A673 (cell line): ENCODE results near the gene TGM5. TPM values are rescaled to one million over a fixed set of nuclear protein-coding genes. Genes with fewer than 3 reads are reported as not detected.
A peak's percentile ranks its signal among the peaks of the same experiment; 100 is the strongest.

Experiments used
- BruUV-seq: library from RNA; stranded (reverse); fragments of 400-500 nt; replicated peaks from 2 replicates; lab custom pipeline; 2021; lab: Mats Ljungman, UMichigan
- CTCF ChIA-PET: fragments of 300-600 bp; sonication (Branson Sonifier 250); formaldehyde crosslinking; loops from one replicate; lab custom pipeline; 2022; ENCODE audit warnings: antibody characterized with exemption; lab: Charles Lee
- POLR2A ChIA-PET: fragments of 300-600 bp; sonication (Branson Sonifier 250); formaldehyde crosslinking; loops from one replicate; lab custom pipeline; 2022; ENCODE audit warnings: antibody characterized with exemption; ENCODE audit not compliant: low non-redundant PET; lab: Charles Lee
- DNase-seq: peaks from one replicate; pipeline ENCODE4 v3.0.0-alpha.2; 2015; ENCODE audit warnings: low spot score
- H3K27ac ChIP-seq: fragments of 200-600 bp; sonication (generic); 2 replicates; pipeline ENCODE4 v1.5.1; 2016; ENCODE audit warnings: mixed run types, low read depth, mild to moderate bottlenecking, mixed read lengths, antibody characterized with exemption, low read length; ENCODE audit not compliant: poor library complexity, severe bottlenecking
- H3K27me3 ChIP-seq: fragments of 200-600 bp; sonication (generic); replicated peaks from 2 replicates; pipeline ENCODE4 v1.6.1; 2017; ENCODE audit warnings: mixed run types, low read depth, mild to moderate bottlenecking, mixed read lengths, antibody characterized with exemption, low read length; ENCODE audit not compliant: insufficient read depth, poor library complexity
- H3K36me3 ChIP-seq: fragments of 200-600 bp; sonication (generic); 2 replicates; pipeline ENCODE4 v1.6.1; 2016; ENCODE audit warnings: mixed run types, mild to moderate bottlenecking, mixed read lengths, antibody characterized with exemption, low read length; ENCODE audit not compliant: insufficient read depth, poor library complexity, severe bottlenecking
- H3K4me1 ChIP-seq: fragments of 200-600 bp; sonication (generic); 2 replicates; pipeline ENCODE4 v1.6.1; 2017; ENCODE audit warnings: mixed run types, mild to moderate bottlenecking, mixed read lengths, antibody characterized with exemption, low read length; ENCODE audit not compliant: insufficient read depth, poor library complexity, severe bottlenecking
- H3K4me3 ChIP-seq: fragments of 200-600 bp; sonication (generic); 2 replicates; pipeline ENCODE4 v1.5.1; 2016; ENCODE audit warnings: low read depth, mixed run types, mild to moderate bottlenecking, mixed read lengths, low read length; ENCODE audit not compliant: poor library complexity, severe bottlenecking
- H3K9me3 ChIP-seq: fragments of 200-600 bp; sonication (generic); 2 replicates; pipeline ENCODE4 v1.6.1; 2016; ENCODE audit warnings: mixed run types, low read depth, mild to moderate bottlenecking, mixed read lengths, antibody characterized with exemption, low read length; ENCODE audit not compliant: poor library complexity, severe bottlenecking
- EZH2 ChIP-seq: fragments of 200-600 bp; sonication (generic); IDR thresholded peaks from 2 replicates; pipeline ENCODE4 v1.6.1; 2017; ENCODE audit warnings: borderline replicate concordance, low read depth, mild to moderate bottlenecking, mixed read lengths, antibody characterized with exemption, low read length; ENCODE audit not compliant: poor library complexity, severe bottlenecking
- intact Hi-C: fragments of 100-400 bp; cut with micrococcal nuclease; formaldehyde crosslinking; loops from one replicate; pipeline ENCODE4 v1.10.0; 2022; ENCODE audit not compliant: unreplicated experiment
- total RNA-seq: library from RNA; stranded (reverse); gene quantifications from 2 replicates; pipeline ENCODE4 v1.2.3, GENCODE V29; 2021
- TF ChIP-seq, protein P1 (sequence below): fragments of 300-800, 200-600 bp; sonication (generic); conservative IDR thresholded peaks from 2 replicates; pipeline ENCODE4 v1.5.1; 2017; ENCODE audit warnings: low read depth, mild to moderate bottlenecking, antibody characterized with exemption, low read length, moderate library complexity, mixed read lengths

Gene TGM5
- total RNA-seq, 1 experiment from 2014 or later = not detected

DNA sequence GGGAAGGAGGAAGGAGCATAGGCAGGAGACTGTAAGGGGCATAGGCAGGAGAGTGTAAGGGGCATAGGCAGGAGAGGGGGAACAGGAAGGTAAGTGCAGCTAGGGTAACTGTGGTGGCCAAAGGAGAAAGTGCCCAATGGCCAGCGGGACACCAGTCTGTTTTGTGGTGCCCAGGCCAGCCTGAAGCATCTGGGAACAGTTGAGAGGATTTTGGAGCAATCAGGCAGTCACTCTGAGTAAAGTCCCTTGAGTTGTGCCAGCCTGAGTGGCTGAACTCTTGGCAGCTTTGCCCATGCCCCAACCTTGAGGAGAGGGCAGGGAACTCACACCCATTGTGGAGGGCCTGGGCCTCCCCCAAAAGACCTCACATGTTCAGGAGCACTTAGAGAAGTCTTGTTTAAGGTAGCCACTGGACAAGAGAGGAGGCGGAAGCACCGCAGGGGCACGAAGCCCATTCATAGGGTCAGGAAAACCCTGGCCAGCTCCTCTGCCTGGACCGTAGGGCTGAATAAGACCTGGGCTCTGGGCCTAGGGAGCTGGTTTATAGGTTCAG is 3.5 kb upstream of the TGM5 start:
- ChIA-PET CTCF (no interaction called here), POLR2A (interaction anchor here (0.6 kb wide), 1 partner anchor 1209 kb away, joined by 4 read pairs; no protein-coding TSS in a partner anchor)
- Histone ChIP-seq H3K36me3 (no peaks in the 10 kb centered on the region), H3K4me3 (no peak overlapping the region), H3K27me3 (no peaks in the 10 kb centered on the region), H3K27ac (no peak overlapping the region), H3K4me1 (no peaks in the 10 kb centered on the region), H3K9me3 (no peaks in the 10 kb centered on the region)
- intact Hi-C loops = no loop called here
- no peak for DNase-seq
- BruUV-seq = no TSS peak
- TF ChIP-seq EZH2 = no peak
- TF ChIP-seq, protein P1, sequence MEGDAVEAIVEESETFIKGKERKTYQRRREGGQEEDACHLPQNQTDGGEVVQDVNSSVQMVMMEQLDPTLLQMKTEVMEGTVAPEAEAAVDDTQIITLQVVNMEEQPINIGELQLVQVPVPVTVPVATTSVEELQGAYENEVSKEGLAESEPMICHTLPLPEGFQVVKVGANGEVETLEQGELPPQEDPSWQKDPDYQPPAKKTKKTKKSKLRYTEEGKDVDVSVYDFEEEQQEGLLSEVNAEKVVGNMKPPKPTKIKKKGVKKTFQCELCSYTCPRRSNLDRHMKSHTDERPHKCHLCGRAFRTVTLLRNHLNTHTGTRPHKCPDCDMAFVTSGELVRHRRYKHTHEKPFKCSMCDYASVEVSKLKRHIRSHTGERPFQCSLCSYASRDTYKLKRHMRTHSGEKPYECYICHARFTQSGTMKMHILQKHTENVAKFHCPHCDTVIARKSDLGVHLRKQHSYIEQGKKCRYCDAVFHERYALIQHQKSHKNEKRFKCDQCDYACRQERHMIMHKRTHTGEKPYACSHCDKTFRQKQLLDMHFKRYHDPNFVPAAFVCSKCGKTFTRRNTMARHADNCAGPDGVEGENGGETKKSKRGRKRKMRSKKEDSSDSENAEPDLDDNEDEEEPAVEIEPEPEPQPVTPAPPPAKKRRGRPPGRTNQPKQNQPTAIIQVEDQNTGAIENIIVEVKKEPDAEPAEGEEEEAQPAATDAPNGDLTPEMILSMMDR = no peak

- H3K36me3 ChIP-seq = no peaks in the 10 kb centered on the region
- CTCF ChIA-PET = interaction anchor here (1.2 kb wide), 2 partner anchors 43 to 64 kb away, joined by 4 to 9 read pairs; no protein-coding TSS in a partner anchor
- peaks cover 9% of the 10 kb centered on the region for H3K27me3 ChIP-seq
- H3K9me3 ChIP-seq = no peaks in the 10 kb centered on the region
- DNase-seq = peak; percentile 39
- no peak overlapping the region for H3K27ac ChIP-seq
- H3K4me3 ChIP-seq = no peak overlapping the region
- intact Hi-C loops = no loop called here
- no peaks in the 10 kb centered on the region for H3K4me1 ChIP-seq
- no TSS peak for BruUV-seq
- no peak for TF ChIP-seq EZH2
- TF ChIP-seq, protein P1 = peak; percentile 51
- POLR2A ChIA-PET = no interaction called here
Measured at GRCh38 chr15:43268111-43269105, 1.7 kb upstream of the TGM5 start.

- POLR2A ChIA-PET = no interaction called here
- DNase-seq = no peak
- Histone ChIP-seq H3K4me1 (no peaks in the 10 kb centered on the region), H3K27me3 (peaks cover 12% of the 10 kb centered on the region), H3K9me3 (no peaks in the 10 kb centered on the region), H3K27ac (no peak overlapping the region), H3K36me3 (no peaks in the 10 kb centered on the region), H3K4me3 (no peak overlapping the region)
- intact Hi-C loops = no loop called here
- no TSS peak for BruUV-seq
- TF ChIP-seq, protein P1 = no peak
- TF ChIP-seq EZH2 = no peak
- CTCF ChIA-PET = interaction anchor here (1.2 to 2.0 kb wide), 2 partner anchors 18 to 42 kb away, joined by 4 to 5 read pairs; no protein-coding TSS in a partner anchor
Measured at GRCh38 chr15:43267439-43267838, 711 bp upstream of the TGM5 start.
